ENCODE measurements around the gene GJD3.

The GJD3 gene

DNA sequence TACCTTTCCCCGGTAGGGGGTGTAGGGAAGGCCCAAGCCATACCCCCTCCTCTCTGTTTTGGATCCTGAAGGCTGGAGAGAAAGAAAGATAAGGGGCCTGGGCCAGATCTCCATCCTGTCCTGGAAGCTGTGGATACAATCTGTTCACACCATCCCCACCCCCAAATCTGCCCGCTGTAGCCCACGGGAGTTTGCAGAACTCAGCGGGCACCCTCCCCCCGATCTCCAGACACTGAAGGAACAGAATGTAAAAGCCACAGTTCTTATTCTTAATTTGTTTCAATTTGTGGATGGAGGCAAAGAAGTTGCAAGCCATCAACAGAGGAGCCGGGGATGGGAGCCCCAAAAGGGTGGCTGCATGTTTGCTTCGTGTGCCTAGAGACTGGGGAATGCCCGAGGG lies 27.2 kb downstream of the GJD3 start:
- no peak overlapping the region for H2BK15ac ChIP-seq (replicated peaks; ENCODE audit: low read depth)
- H3K27me3 ChIP-seq (ENCODE audit: insufficient read depth, low read length, poor library complexity) = no peaks in the 10 kb centered on the region
- no peaks in the 10 kb centered on the region for H3K4me1 ChIP-seq (ENCODE audit: control insufficient read depth, low read depth, low read length)
- H3K4ac ChIP-seq (ENCODE audit: low read depth, low read length) = no peak overlapping the region
- H4K8ac ChIP-seq (ENCODE audit: low read depth, low read length) = no peak overlapping the region
- no peak overlapping the region for H3K27ac ChIP-seq (ENCODE audit: low read depth, low read length)
- H3K79me1 ChIP-seq (ENCODE audit: low read length) = peaks cover 4% of the 10 kb centered on the region
- peaks cover under 1% of the 10 kb centered on the region for H3K79me2 ChIP-seq (ENCODE audit: control insufficient read depth, insufficient read depth, low read length)
- H3K4me3 ChIP-seq (ENCODE audit: low read length) = no peak overlapping the region
- H4K5ac ChIP-seq (ENCODE audit: low read length) = no peak overlapping the region
- no peak overlapping the region for H3K9ac ChIP-seq (ENCODE audit: low read length)
- H3K23ac ChIP-seq (ENCODE audit: low read length) = no peak overlapping the region
- no peaks in the 10 kb centered on the region for H3K36me3 ChIP-seq (ENCODE audit: control insufficient read depth, insufficient read depth, low read length)
- no peak overlapping the region for H3K18ac ChIP-seq (ENCODE audit: low read length)
- H2BK5ac ChIP-seq (ENCODE audit: low read length) = no peak overlapping the region
- no peak overlapping the region for H2AK5ac ChIP-seq (ENCODE audit: low read length)
- DNase-seq = no peak
- no peak overlapping the region for H2BK120ac ChIP-seq (ENCODE audit: low read depth, low read length)
- no peak overlapping the region for H3K56ac ChIP-seq (ENCODE audit: low read length)
- no CpG with 5 or more reads among the region's 8 CpGs for WGBS (ENCODE audit: extremely low coverage, insufficient coverage, low lambda C conversion rate)
- H3K4me2 ChIP-seq (ENCODE audit: low read length) = no peak overlapping the region

DNA sequence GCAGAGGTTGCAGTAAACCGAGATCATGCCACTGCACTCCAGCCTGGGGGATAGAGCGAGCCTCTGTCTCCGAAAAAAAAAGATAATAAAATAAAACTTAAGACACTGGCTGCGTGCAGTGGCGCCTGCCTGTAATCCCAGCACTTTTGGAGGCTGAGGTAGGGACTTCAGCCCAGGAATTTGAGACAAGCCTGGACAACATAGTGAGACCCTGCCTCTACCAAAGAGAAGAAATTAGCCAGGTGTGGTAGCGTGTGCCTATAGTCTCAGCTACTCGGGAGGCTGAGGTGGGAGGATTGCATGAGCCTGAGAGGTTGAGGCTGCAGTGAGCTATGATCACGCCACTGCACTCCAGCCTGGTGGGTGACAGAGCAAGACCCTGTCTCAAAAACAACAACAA lies 28.9 kb downstream of the GJD3 start:
- Histone ChIP-seq H3K56ac (ENCODE audit: low read length) (no peak overlapping the region), H3K79me1 (ENCODE audit: low read length) (peaks cover 4% of the 10 kb centered on the region), H2BK15ac (replicated peaks; ENCODE audit: low read depth) (no peak overlapping the region), H3K4me3 (ENCODE audit: low read length) (no peak overlapping the region), H3K4me1 (ENCODE audit: control insufficient read depth, low read depth, low read length) (no peaks in the 10 kb centered on the region), H4K8ac (ENCODE audit: low read depth, low read length) (no peak overlapping the region), H3K23ac (ENCODE audit: low read length) (no peak overlapping the region), H3K36me3 (ENCODE audit: control insufficient read depth, insufficient read depth, low read length) (no peaks in the 10 kb centered on the region), H3K27me3 (ENCODE audit: insufficient read depth, low read length, poor library complexity) (no peaks in the 10 kb centered on the region), H2BK120ac (ENCODE audit: low read depth, low read length) (no peak overlapping the region), H3K27ac (ENCODE audit: low read depth, low read length) (no peak overlapping the region), H3K79me2 (ENCODE audit: control insufficient read depth, insufficient read depth, low read length) (no peaks in the 10 kb centered on the region), H4K5ac (ENCODE audit: low read length) (no peak overlapping the region), H3K4me2 (ENCODE audit: low read length) (no peak overlapping the region), H2BK5ac (ENCODE audit: low read length) (no peak overlapping the region), H3K9ac (ENCODE audit: low read length) (no peak overlapping the region), H2AK5ac (ENCODE audit: low read length) (no peak overlapping the region), H3K4ac (ENCODE audit: low read depth, low read length) (no peak overlapping the region), H3K18ac (ENCODE audit: low read length) (no peak overlapping the region)
- no CpG with 5 or more reads among the region's 8 CpGs for WGBS (ENCODE audit: extremely low coverage, insufficient coverage, low lambda C conversion rate)
- DNase-seq = no peak

DNA sequence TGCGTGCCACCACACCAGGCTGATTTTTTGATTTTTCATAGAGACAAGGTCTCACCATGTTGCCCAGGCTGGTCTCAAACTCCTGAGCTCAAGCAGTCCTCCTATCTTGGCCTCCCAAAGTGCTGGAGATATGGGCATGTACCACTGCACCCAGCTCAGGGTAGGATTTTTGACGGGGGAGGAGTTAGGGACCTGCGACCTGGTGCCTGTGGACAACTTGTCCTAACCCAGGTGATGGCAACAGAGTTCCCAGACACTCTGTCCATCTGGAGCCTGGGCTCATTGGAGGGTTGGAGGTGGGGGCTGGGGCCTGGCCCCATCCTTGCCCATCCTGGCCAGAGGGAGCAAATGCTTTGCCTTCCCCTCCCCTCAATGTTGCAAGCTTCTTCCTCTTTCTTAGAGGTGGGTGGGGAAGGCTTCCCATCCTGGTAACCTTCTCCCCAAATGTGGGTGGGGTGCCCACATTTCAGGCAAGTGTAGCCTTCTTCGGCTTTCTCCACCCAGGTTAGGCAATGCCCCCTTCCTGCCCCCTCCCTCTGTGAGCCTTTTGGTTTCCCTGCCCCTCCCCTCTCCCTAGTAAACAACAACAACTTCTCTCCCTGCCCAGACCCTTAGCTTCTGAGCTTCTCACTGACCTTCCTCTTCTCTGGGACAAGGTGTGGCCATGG lies 30.6 kb downstream of the GJD3 start:
- H3K27ac ChIP-seq (ENCODE audit: low read depth, low read length) = no peak overlapping the region
- no peak overlapping the region for H2BK15ac ChIP-seq (replicated peaks; ENCODE audit: low read depth)
- no peak overlapping the region for H4K5ac ChIP-seq (ENCODE audit: low read length)
- H2BK120ac ChIP-seq (ENCODE audit: low read depth, low read length) = no peak overlapping the region
- no peak overlapping the region for H3K4me3 ChIP-seq (ENCODE audit: low read length)
- H3K4me2 ChIP-seq (ENCODE audit: low read length) = no peak overlapping the region
- no peak overlapping the region for H2BK5ac ChIP-seq (ENCODE audit: low read length)
- H3K4me1 ChIP-seq (ENCODE audit: control insufficient read depth, low read depth, low read length) = no peaks in the 10 kb centered on the region
- peaks cover 6% of the 10 kb centered on the region for H3K79me1 ChIP-seq (ENCODE audit: low read length)
- H3K9ac ChIP-seq (ENCODE audit: low read length) = no peak overlapping the region
- no CpG with 5 or more reads among the region's 4 CpGs for WGBS (ENCODE audit: extremely low coverage, insufficient coverage, low lambda C conversion rate)
- no peaks in the 10 kb centered on the region for H3K36me3 ChIP-seq (ENCODE audit: control insufficient read depth, insufficient read depth, low read length)
- no peak overlapping the region for H3K4ac ChIP-seq (ENCODE audit: low read depth, low read length)
- no peak overlapping the region for H3K23ac ChIP-seq (ENCODE audit: low read length)
- H2AK5ac ChIP-seq (ENCODE audit: low read length) = no peak overlapping the region
- DNase-seq = no peak
- no peak overlapping the region for H3K18ac ChIP-seq (ENCODE audit: low read length)
- H4K8ac ChIP-seq (ENCODE audit: low read depth, low read length) = no peak overlapping the region
- H3K27me3 ChIP-seq (ENCODE audit: insufficient read depth, low read length, poor library complexity) = no peaks in the 10 kb centered on the region
- no peaks in the 10 kb centered on the region for H3K79me2 ChIP-seq (ENCODE audit: control insufficient read depth, insufficient read depth, low read length)
- no peak overlapping the region for H3K56ac ChIP-seq (ENCODE audit: low read length)

DNA sequence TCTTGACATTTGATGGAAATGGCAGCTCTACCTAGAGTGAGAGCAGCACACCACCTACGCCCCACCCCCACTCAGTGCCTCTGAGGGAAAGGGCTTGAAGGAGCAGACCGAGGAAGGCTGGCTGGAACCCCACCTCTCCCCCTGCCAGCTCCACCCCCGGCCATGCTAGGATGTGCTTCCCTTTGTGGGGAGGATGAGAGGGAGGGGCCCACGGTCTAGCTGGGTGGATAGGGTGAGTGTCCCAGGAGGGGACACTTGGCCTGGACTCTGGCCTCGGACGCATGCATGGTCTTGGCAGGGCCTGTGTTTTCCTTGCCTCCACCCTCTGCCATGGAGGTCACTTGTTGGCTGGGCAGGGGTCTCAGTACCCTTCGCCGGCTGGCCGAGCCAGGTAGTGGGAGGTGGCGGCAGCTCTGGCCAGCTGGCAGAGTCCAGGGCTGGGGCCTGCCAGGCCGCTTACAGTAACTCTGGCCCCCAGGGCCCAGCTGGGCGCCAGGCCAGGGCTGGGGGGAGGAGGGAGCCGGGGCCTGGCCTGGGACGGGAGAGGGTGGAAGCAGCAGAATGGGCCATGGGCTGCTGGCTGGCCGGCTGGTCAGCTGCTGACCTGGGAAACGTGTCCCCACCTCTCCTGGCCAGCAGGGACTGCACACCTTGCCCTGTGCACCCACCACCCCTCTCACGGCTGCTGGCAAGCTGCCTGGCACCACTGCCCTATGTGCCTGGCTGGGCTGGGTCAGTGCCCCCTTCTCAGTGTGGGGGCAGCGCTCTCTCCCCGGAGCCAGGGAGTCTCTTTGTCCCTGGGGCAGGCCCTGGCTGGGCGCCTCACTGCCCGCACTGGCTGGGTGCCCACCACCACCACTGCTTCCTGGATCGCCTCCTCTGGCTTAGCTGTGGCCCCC lies 32.5 kb downstream of the GJD3 start:
- no peak for DNase-seq
- no peak overlapping the region for H2AK5ac ChIP-seq (ENCODE audit: low read length)
- H3K23ac ChIP-seq (ENCODE audit: low read length) = no peak overlapping the region
- H2BK120ac ChIP-seq (ENCODE audit: low read depth, low read length) = no peak overlapping the region
- H3K56ac ChIP-seq (ENCODE audit: low read length) = no peak overlapping the region
- peaks cover 5% of the 10 kb centered on the region for H3K79me1 ChIP-seq (ENCODE audit: low read length)
- H3K4me2 ChIP-seq (ENCODE audit: low read length) = no peak overlapping the region
- H3K9ac ChIP-seq (ENCODE audit: low read length) = no peak overlapping the region
- H3K36me3 ChIP-seq (ENCODE audit: control insufficient read depth, insufficient read depth, low read length) = no peaks in the 10 kb centered on the region
- H3K4me3 ChIP-seq (ENCODE audit: low read length) = no peak overlapping the region
- H3K27me3 ChIP-seq (ENCODE audit: insufficient read depth, low read length, poor library complexity) = no peaks in the 10 kb centered on the region
- H4K8ac ChIP-seq (ENCODE audit: low read depth, low read length) = no peak overlapping the region
- H3K4me1 ChIP-seq (ENCODE audit: control insufficient read depth, low read depth, low read length) = no peaks in the 10 kb centered on the region
- no peak overlapping the region for H2BK5ac ChIP-seq (ENCODE audit: low read length)
- no CpG with 5 or more reads among the region's 22 CpGs for WGBS (ENCODE audit: extremely low coverage, insufficient coverage, low lambda C conversion rate)
- no peaks in the 10 kb centered on the region for H3K79me2 ChIP-seq (ENCODE audit: control insufficient read depth, insufficient read depth, low read length)
- H3K4ac ChIP-seq (ENCODE audit: low read depth, low read length) = no peak overlapping the region
- H4K5ac ChIP-seq (ENCODE audit: low read length) = no peak overlapping the region
- H3K27ac ChIP-seq (ENCODE audit: low read depth, low read length) = no peak overlapping the region
- no peak overlapping the region for H2BK15ac ChIP-seq (replicated peaks; ENCODE audit: low read depth)
- no peak overlapping the region for H3K18ac ChIP-seq (ENCODE audit: low read length)

DNA sequence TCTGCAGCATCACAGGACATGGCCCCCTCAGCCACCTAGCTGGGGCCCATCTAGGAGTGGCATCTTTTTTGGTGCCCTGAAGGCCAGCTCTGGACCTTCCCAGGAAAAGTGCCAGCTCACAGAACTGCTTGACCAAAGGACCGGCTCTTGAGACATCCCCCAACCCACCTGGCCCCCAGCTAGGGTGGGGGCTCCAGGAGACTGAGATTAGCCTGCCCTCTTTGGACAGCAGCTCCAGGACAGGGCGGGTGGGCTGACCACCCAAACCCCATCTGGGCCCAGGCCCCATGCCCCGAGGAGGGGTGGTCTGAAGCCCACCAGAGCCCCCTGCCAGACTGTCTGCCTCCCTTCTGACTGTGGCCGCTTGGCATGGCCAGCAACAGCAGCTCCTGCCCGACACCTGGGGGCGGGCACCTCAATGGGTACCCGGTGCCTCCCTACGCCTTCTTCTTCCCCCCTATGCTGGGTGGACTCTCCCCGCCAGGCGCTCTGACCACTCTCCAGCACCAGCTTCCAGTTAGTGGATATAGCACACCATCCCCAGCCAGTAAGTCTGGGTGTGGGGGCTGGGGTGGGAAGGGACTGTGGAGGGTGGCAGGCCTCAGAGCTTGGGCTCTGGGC lies 33.6 kb downstream of the GJD3 start:
- Histone ChIP-seq H3K27me3 (ENCODE audit: insufficient read depth, low read length, poor library complexity) (no peaks in the 10 kb centered on the region), H4K5ac (ENCODE audit: low read length) (no peak overlapping the region), H3K4ac (ENCODE audit: low read depth, low read length) (no peak overlapping the region), H3K36me3 (ENCODE audit: control insufficient read depth, insufficient read depth, low read length) (no peaks in the 10 kb centered on the region), H3K18ac (ENCODE audit: low read length) (no peak overlapping the region), H4K8ac (ENCODE audit: low read depth, low read length) (no peak overlapping the region), H3K79me1 (ENCODE audit: low read length) (peaks cover 10% of the 10 kb centered on the region), H3K23ac (ENCODE audit: low read length) (no peak overlapping the region), H2BK120ac (ENCODE audit: low read depth, low read length) (no peak overlapping the region), H3K79me2 (ENCODE audit: control insufficient read depth, insufficient read depth, low read length) (no peaks in the 10 kb centered on the region), H2AK5ac (ENCODE audit: low read length) (no peak overlapping the region), H3K27ac (ENCODE audit: low read depth, low read length) (no peak overlapping the region), H3K4me3 (ENCODE audit: low read length) (no peak overlapping the region), H3K9ac (ENCODE audit: low read length) (no peak overlapping the region), H3K4me1 (ENCODE audit: control insufficient read depth, low read depth, low read length) (no peaks in the 10 kb centered on the region), H3K4me2 (ENCODE audit: low read length) (no peak overlapping the region), H3K56ac (ENCODE audit: low read length) (no peak overlapping the region), H2BK15ac (replicated peaks; ENCODE audit: low read depth) (no peak overlapping the region), H2BK5ac (ENCODE audit: low read length) (no peak overlapping the region)
- DNase-seq = no peak
- WGBS (ENCODE audit: extremely low coverage, insufficient coverage, low lambda C conversion rate) = no CpG with 5 or more reads among the region's 10 CpGs

Measured in mesendoderm (in vitro differentiated cells).